Neutrophil (primary cell): ENCODE data around the gene GPC6.

Experiments used
- H3K27ac ChIP-seq: fragments of 200-600 bp; sonication (generic); 2 replicates; pipeline ENCODE4 v1.5.1; 2016; ENCODE audit warnings: mild to moderate bottlenecking, moderate library complexity
- H3K27me3 ChIP-seq: fragments of 200-600 bp; sonication (generic); 2 replicates; pipeline ENCODE4 v1.6.0; 2016; ENCODE audit warnings: mild to moderate bottlenecking
- H3K36me3 ChIP-seq: fragments of 200-600 bp; sonication (generic); 2 replicates; pipeline ENCODE4 v1.5.1; 2017
- H3K4me1 ChIP-seq, 2 experiments: fragments of 200-600 bp in 1 of 2; sonication (generic) in 1 of 2; 1 replicate in 1 of 2; 2 replicates in 1 of 2; pipeline versions ENCODE4 v1.5.1 to v1.6.1; 2013 to 2016; ENCODE audit warnings: low read depth in 1 of 2, low read length in 1 of 2, mild to moderate bottlenecking in 1 of 2, moderate library complexity in 1 of 2; ENCODE audit not compliant: control insufficient read depth in 1 of 2, insufficient read depth in 1 of 2
- H3K4me3 ChIP-seq, 2 experiments: fragments of 200-600 bp in 1 of 2; sonication (generic) in 1 of 2; 1 replicate in 1 of 2; 2 replicates in 1 of 2; pipeline ENCODE4 v1.5.1; 2013 to 2016; ENCODE audit warnings: low read depth in 1 of 2, low read length in 1 of 2, mild to moderate bottlenecking in 1 of 2, moderate library complexity in 1 of 2
- H3K9me3 ChIP-seq: fragments of 200-600 bp; sonication (generic); 2 replicates; pipeline ENCODE4 v1.5.1; 2016
- TF ChIP-seq, protein P1 (sequence below): fragments of 200-600 bp; sonication (generic); IDR thresholded peaks from 2 replicates; pipeline ENCODE4 v1.5.1; 2016; ENCODE audit warnings: antibody characterized with exemption

The GPC6 gene

DNA sequence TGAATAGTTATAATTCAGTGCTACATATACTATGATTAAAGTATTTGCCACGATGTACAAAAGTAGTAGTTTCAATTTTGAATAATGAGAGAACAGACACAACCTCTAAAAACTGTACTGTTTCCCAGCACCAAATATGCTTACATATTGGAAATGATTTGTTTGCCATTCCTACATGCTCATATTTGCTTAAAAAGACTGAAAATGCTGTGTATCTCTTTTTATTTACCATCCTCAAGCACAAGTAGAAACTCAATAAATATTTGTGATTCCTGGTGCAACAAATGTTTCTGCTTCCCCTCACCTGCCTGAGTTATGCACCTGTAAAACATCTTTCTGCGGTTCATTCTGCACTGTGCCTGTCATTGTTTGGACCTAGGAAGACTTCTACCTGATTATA is 740.7 kb downstream of the GPC6 start:
- no peaks in the 10 kb centered on the region for H3K27me3 ChIP-seq
- no peak overlapping the region for H3K27ac ChIP-seq
- TF ChIP-seq, protein P1, sequence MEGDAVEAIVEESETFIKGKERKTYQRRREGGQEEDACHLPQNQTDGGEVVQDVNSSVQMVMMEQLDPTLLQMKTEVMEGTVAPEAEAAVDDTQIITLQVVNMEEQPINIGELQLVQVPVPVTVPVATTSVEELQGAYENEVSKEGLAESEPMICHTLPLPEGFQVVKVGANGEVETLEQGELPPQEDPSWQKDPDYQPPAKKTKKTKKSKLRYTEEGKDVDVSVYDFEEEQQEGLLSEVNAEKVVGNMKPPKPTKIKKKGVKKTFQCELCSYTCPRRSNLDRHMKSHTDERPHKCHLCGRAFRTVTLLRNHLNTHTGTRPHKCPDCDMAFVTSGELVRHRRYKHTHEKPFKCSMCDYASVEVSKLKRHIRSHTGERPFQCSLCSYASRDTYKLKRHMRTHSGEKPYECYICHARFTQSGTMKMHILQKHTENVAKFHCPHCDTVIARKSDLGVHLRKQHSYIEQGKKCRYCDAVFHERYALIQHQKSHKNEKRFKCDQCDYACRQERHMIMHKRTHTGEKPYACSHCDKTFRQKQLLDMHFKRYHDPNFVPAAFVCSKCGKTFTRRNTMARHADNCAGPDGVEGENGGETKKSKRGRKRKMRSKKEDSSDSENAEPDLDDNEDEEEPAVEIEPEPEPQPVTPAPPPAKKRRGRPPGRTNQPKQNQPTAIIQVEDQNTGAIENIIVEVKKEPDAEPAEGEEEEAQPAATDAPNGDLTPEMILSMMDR = no peak
- H3K4me1 ChIP-seq = no peaks in the 10 kb centered on the region
- no peaks in the 10 kb centered on the region for H3K9me3 ChIP-seq
- H3K4me3 ChIP-seq = no peak overlapping the region
- H3K36me3 ChIP-seq = no peaks in the 10 kb centered on the region

DNA sequence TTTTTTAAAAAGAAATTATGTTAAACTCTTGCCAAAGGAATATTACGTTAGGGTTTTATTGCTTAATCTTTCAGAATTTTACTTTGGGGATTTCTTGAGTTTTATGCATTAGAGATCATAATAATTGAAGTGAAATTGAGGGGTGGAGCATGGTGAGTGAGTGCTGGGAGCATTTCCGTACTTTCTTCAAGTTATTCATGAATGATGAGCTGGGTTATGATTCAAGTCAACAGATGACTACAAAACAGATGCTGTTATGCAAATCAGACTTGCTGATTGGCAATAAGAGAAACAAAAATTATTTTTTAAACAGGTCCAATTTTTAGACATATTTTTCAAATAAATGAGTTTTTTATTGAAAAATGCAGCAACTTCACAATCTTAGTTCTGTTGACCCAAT is 748.6 kb downstream of the GPC6 start:
- no peaks in the 10 kb centered on the region for H3K36me3 ChIP-seq
- H3K9me3 ChIP-seq = no peaks in the 10 kb centered on the region
- H3K27ac ChIP-seq = no peak overlapping the region
- no peaks in the 10 kb centered on the region for H3K4me1 ChIP-seq
- TF ChIP-seq, protein P1 = no peak
- no peaks in the 10 kb centered on the region for H3K27me3 ChIP-seq
- H3K4me3 ChIP-seq = no peak overlapping the region

DNA sequence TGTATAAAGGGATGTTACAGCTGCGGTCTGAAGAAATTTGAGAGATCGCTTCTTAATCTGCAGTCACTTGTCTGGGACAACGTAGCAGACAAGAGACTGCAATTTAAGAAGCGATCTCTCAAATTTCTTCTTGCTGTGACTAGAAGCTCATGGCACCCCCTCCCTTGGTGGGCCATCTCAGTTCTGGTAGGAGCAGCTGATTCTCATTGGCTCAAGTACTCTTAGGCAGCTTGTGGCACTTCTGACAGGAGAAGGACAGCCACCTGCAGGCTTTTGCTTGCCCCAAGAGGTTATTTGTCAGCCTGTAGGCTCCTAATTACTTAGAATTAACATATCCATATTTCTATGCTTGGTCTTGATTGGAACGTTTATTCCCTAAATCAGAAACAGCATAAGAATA is 749.9 kb downstream of the GPC6 start:
- Histone ChIP-seq H3K27me3 (no peaks in the 10 kb centered on the region), H3K27ac (no peak overlapping the region), H3K4me1 (no peaks in the 10 kb centered on the region), H3K9me3 (no peaks in the 10 kb centered on the region), H3K36me3 (no peaks in the 10 kb centered on the region), H3K4me3 (no peak overlapping the region)
- TF ChIP-seq, protein P1 = no peak

DNA sequence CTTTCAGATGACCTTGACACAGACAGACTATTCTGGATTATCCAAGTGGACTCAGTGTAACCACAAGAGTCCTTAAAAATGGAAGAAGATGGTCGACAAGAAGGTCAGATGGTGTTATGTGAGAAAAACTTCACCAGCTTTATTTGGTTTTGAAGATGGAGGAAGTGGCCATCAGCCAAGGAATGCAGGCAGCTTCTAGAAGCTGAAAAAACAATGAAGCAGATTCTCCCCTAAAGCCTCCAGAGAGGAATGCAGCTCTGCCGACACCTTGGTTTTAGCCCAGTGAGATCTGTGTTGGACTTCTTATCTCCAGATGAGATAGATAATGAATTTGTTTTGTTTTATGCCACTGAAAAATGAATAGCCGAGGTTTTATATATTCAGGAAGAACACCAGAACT is 751.4 kb downstream of the GPC6 start:
- no peaks in the 10 kb centered on the region for H3K27me3 ChIP-seq
- no peaks in the 10 kb centered on the region for H3K4me1 ChIP-seq
- TF ChIP-seq, protein P1 = no peak
- H3K9me3 ChIP-seq = no peaks in the 10 kb centered on the region
- no peak overlapping the region for H3K4me3 ChIP-seq
- no peaks in the 10 kb centered on the region for H3K36me3 ChIP-seq
- no peak overlapping the region for H3K27ac ChIP-seq

DNA sequence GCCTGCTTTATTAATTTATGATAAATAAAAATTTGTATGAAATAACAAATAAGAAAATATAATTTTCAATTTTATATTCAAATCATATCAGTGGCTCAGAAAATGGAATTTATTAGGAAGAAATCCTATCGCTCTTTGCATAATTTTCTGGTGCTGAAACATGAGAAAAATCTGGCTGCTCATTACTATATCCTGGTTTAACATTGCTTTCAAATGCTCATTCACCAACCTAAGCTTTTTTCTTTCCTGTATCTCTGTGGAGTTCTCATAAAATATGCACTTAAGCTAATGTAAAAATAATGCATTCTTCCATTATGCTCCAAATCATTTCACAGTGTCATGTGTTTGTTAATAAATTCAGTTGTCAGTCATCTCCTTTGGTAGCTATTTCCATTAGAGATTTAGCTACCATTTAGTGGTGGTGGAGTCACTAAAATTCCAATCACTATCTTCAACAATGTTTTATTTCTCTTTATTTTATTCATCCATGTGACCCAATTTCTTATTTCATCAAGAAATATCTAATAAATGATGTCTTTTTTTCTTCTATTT is 754.9 kb downstream of the GPC6 start:
- H3K27me3 ChIP-seq = no peaks in the 10 kb centered on the region
- TF ChIP-seq, protein P1 = no peak
- H3K4me1 ChIP-seq = no peaks in the 10 kb centered on the region
- no peaks in the 10 kb centered on the region for H3K9me3 ChIP-seq
- no peak overlapping the region for H3K4me3 ChIP-seq
- H3K36me3 ChIP-seq = no peaks in the 10 kb centered on the region
- no peak overlapping the region for H3K27ac ChIP-seq
